T-cell (primary cell): ENCODE results near the gene C4orf51. TPM values are rescaled to one million over a fixed set of nuclear protein-coding genes. Genes with fewer than 3 reads are reported as not detected.

Experiments
- ATAC-seq, 4 experiments: fragments of 200-7000 bp in 3 of 4; fragments of 150-1000 bp in 1 of 4; cut with Tn5 transposase; replicated peaks in 1 of 4; 1 replicate in 3 of 4; 2 replicates in 1 of 4; pipeline ENCODE4 v1.10.0; 2021; ENCODE audit warnings: moderate library complexity in 3 of 4, mild to moderate bottlenecking in 2 of 4, moderate number of reproducible peaks in 1 of 4
- CTCF ChIA-PET, 2 donors: fragments of 300-600 bp; sonication (Branson Sonifier 250); formaldehyde crosslinking; loops; one replicate each; lab custom pipeline; 2022; ENCODE audit warnings: antibody characterized with exemption in 2 of 2; lab: Charles Lee
- POLR2A ChIA-PET, 2 donors: fragments of 300-600 bp; sonication (Branson Sonifier 250); formaldehyde crosslinking; loops; one replicate each; lab custom pipeline; 2022; ENCODE audit warnings: antibody characterized with exemption in 2 of 2; lab: Charles Lee
- DNase-seq, 35 experiments: peaks; one replicate each; pipeline versions ENCODE4 v3.0.0 to v3.0.0-alpha.2; 2013 to 2023
- H3K27ac ChIP-seq: one replicate; pipeline ENCODE4 v1.5.1; 2013; ENCODE audit warnings: low read length
- H3K27me3 ChIP-seq, 2 experiments: replicated peaks in 1 of 2; 1 replicate in 1 of 2; 2 replicates in 1 of 2; pipeline versions ENCODE4 v1.6.1 to v1.7.0; 2013; ENCODE audit warnings: low read length in 1 of 2, mixed read lengths in 1 of 2; ENCODE audit not compliant: control insufficient read depth in 2 of 2, insufficient read depth in 2 of 2; ENCODE audit errors: extremely low read depth in 1 of 2
- H3K36me3 ChIP-seq, 2 donors: 1 replicate in 1 of 2; 2 replicates in 1 of 2; pipeline versions ENCODE4 v1.6.1 to v1.7.0; 2013; ENCODE audit warnings: low read length in 1 of 2; ENCODE audit not compliant: control insufficient read depth in 2 of 2, insufficient read depth in 1 of 2; ENCODE audit errors: extremely low read depth in 1 of 2
- H3K4me1 ChIP-seq, 2 experiments: 1 replicate in 1 of 2; 2 replicates in 1 of 2; pipeline versions ENCODE4 v1.6.1 to v1.7.0; 2013; ENCODE audit warnings: low read length in 2 of 2, mixed read lengths in 1 of 2; ENCODE audit not compliant: insufficient read depth in 2 of 2, control insufficient read depth in 1 of 2; ENCODE audit errors: extremely low read depth in 1 of 2
- H3K4me3 ChIP-seq, 2 donors: 1 replicate in 1 of 2; 2 replicates in 1 of 2; pipeline versions ENCODE4 v1.5.1 to v1.7.0; 2013; ENCODE audit warnings: mild to moderate bottlenecking in 2 of 2, low read length in 1 of 2, moderate library complexity in 1 of 2; ENCODE audit not compliant: control insufficient read depth in 1 of 2; ENCODE audit errors: extremely low read depth in 1 of 2
- H3K9me3 ChIP-seq: 2 replicates; pipeline ENCODE4 v1.7.0; 2013
- H3K27ac Mint-ChIP-seq, 2 donors: one replicate each; pipeline ENCODE4 v1.8.0; 2020 to 2021; ENCODE audit warnings: mild to moderate bottlenecking in 2 of 2, mixed read lengths in 2 of 2
- H3K27me3 Mint-ChIP-seq, 2 donors: one replicate each; pipeline ENCODE4 v1.8.0; 2021 to 2022; ENCODE audit warnings: mixed read lengths in 2 of 2
- H3K36me3 Mint-ChIP-seq: one replicate; pipeline ENCODE4 v1.8.0; 2021; ENCODE audit warnings: mixed read lengths
- H3K4me1 Mint-ChIP-seq, 3 donors: one replicate each; pipeline ENCODE4 v1.8.0; 2020 to 2022; ENCODE audit warnings: mixed read lengths in 3 of 3, mild to moderate bottlenecking in 1 of 3
- H3K4me3 Mint-ChIP-seq, 3 donors: one replicate each; pipeline ENCODE4 v1.8.0; 2020 to 2022; ENCODE audit warnings: mild to moderate bottlenecking in 3 of 3, mixed read lengths in 3 of 3, moderate library complexity in 3 of 3
- H3K9me3 Mint-ChIP-seq, 3 donors: one replicate each; pipeline ENCODE4 v1.8.0; 2020 to 2022; ENCODE audit warnings: mixed read lengths in 3 of 3
- WGBS: methylation state at CpG from one replicate; pipeline ENCODE4 v1.1.5; 2013; ENCODE audit warnings: missing lambda C conversion rate; ENCODE audit not compliant: insufficient coverage; 5-methylcytosine and 5-hydroxymethylcytosine counted together
- total RNA-seq, 35 experiments: library from RNA in 6 of 35; stranded (reverse) in 6 of 35; fragments of 120-200 nt in 1 of 35; gene quantifications; one replicate each; pipeline versions ENCODE4 v1.2.1 to v1.2.4 and lab custom pipeline; 2013 to 2026

C4orf51 gene
- total RNA-seq, 5 donors from 2014 or later (not counting 1 experiment from before 2014, with no cell fraction given): not detected

DNA sequence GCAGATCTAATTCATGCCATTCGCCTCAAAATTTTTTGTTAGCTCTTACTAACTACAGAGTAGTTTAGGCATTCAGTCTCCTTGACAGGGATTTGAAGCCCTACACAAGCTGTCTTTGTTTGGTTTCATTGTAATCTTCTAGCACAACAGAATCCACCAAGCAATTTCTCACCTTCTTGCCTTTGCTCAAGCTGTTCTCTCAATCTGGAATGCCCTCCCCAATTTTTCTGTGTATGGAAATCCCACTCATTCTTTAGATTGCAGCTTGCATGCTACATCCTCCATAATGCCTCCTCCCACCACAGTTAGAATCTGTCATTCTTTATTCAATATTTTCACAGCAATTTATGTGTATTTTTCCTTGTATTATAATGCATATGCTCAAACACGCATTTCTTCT, 63.7 kb downstream of the C4orf51 start:
- Mint-ChIP-seq H3K36me3 (no peaks in the 10 kb centered on the region), H3K27me3 (peaks cover 8 to 21% of the 10 kb centered on the region in 2 donors), H3K27ac (no peak overlapping the region), H3K9me3 (peaks cover 0 to 2% (median 0%) of the 10 kb centered on the region in 3 donors), H3K4me3 (no peak overlapping the region), H3K4me1 (no peaks in the 10 kb centered on the region)
- H3K9me3 ChIP-seq: no peaks in the 10 kb centered on the region
- H3K27ac ChIP-seq: no peak overlapping the region
- no peaks in the 10 kb centered on the region for H3K4me1 ChIP-seq
- ChIA-PET CTCF (interaction anchor here in 1 of 2 donors (0.6 to 0.9 kb wide), 2 partner anchors 10 to 171 kb away, joined by 3 to 4 read pairs; no protein-coding TSS in a partner anchor), POLR2A (no interaction called here)
- WGBS: 100% methylated on average over 1 of the region's 2 CpGs
- no peak overlapping the region for H3K4me3 ChIP-seq
- ATAC-seq: no peak
- H3K27me3 ChIP-seq: peaks cover 0 to 7% of the 10 kb centered on the region in 2 experiments
- no peak for DNase-seq
- H3K36me3 ChIP-seq: no peaks in the 10 kb centered on the region

DNA sequence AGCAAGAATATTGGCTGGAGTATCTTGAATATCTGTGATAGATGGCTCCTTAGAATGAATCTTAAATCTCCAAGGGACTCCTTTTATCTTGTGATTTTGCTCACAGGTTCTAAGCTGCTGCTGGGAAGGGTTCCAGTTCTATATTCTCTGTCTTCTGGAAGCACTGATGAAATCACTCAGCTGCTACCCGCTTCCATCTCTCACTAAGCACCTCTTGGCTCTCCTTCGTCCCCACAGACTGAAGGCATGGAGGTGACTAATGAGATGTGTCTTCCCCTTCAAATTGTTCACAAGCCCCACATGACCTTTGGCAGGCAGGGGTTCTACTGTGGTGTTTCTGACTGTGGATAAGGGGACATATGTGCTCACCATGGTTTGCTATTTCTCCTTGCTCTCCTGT, 75.9 kb downstream of the C4orf51 start:
- H3K27ac ChIP-seq: no peak overlapping the region
- H3K27me3 ChIP-seq: peaks cover 0 to 13% of the 10 kb centered on the region in 2 experiments
- no CpG with 5 or more reads among the region's 2 CpGs for WGBS
- DNase-seq: no peak
- ChIA-PET POLR2A (no interaction called here), CTCF (no interaction called here)
- no peak overlapping the region for H3K4me3 Mint-ChIP-seq
- H3K4me3 ChIP-seq: no peak overlapping the region
- H3K4me1 Mint-ChIP-seq: no peaks in the 10 kb centered on the region
- H3K36me3 ChIP-seq: peaks cover 2 to 8% of the 10 kb centered on the region in 2 donors
- peaks cover 18% of the 10 kb centered on the region for H3K36me3 Mint-ChIP-seq
- H3K27me3 Mint-ChIP-seq: peaks cover 7 to 17% of the 10 kb centered on the region in 2 donors
- no peaks in the 10 kb centered on the region for H3K9me3 ChIP-seq
- peaks cover 0 to 5% (median 5%) of the 10 kb centered on the region in 3 donors for H3K9me3 Mint-ChIP-seq
- ATAC-seq: no peak
- H3K27ac Mint-ChIP-seq: no peak overlapping the region
- H3K4me1 ChIP-seq: no peaks in the 10 kb centered on the region

GRCh38 chr4:145756244-145756643, 76.3 kb downstream of the C4orf51 start:
- Histone ChIP-seq H3K27me3 (peaks cover 0 to 13% of the 10 kb centered on the region in 2 experiments), H3K4me1 (no peaks in the 10 kb centered on the region), H3K4me3 (no peak overlapping the region), H3K9me3 (no peaks in the 10 kb centered on the region), H3K36me3 (peaks cover 2 to 12% of the 10 kb centered on the region in 2 donors), H3K27ac (no peak overlapping the region)
- no peak for DNase-seq
- no peaks in the 10 kb centered on the region for H3K4me1 Mint-ChIP-seq
- no peak overlapping the region for H3K4me3 Mint-ChIP-seq
- H3K36me3 Mint-ChIP-seq: peaks cover 21% of the 10 kb centered on the region
- no peak for ATAC-seq
- ChIA-PET CTCF (no interaction called here), POLR2A (no interaction called here)
- no CpG with 5 or more reads among the region's 1 CpG for WGBS
- H3K9me3 Mint-ChIP-seq: peaks cover 0 to 2% (median under 1%) of the 10 kb centered on the region in 3 donors
- no peak overlapping the region for H3K27ac Mint-ChIP-seq
- peaks cover 3 to 13% of the 10 kb centered on the region in 2 donors for H3K27me3 Mint-ChIP-seq

GRCh38 chr4:145757188-145757587, 77.2 kb downstream of the C4orf51 start:
- H3K27me3 Mint-ChIP-seq: peaks cover 0 to 3% of the 10 kb centered on the region in 2 donors
- H3K9me3 ChIP-seq: no peaks in the 10 kb centered on the region
- H3K4me1 Mint-ChIP-seq: no peaks in the 10 kb centered on the region
- ATAC-seq: no peak
- no CpG with 5 or more reads among the region's 1 CpG for whole genome bisulfite sequencing
- H3K36me3 Mint-ChIP-seq: peaks cover 28% of the 10 kb centered on the region
- no peak overlapping the region for H3K27ac ChIP-seq
- CTCF ChIA-PET: no interaction called here
- DNase-seq: no peak
- no peak overlapping the region for H3K4me3 Mint-ChIP-seq
- no peaks in the 10 kb centered on the region for H3K9me3 Mint-ChIP-seq
- H3K4me3 ChIP-seq: no peak overlapping the region
- POLR2A ChIA-PET: no interaction called here
- H3K36me3 ChIP-seq: peaks cover 2 to 18% of the 10 kb centered on the region in 2 donors
- no peaks in the 10 kb centered on the region for H3K4me1 ChIP-seq
- no peak overlapping the region for H3K27ac Mint-ChIP-seq
- peaks cover 0 to 6% of the 10 kb centered on the region in 2 experiments for H3K27me3 ChIP-seq

- H3K27ac Mint-ChIP-seq: no peak overlapping the region
- POLR2A ChIA-PET: no interaction called here
- no peak for ATAC-seq
- Histone ChIP-seq H3K4me3 (no peak overlapping the region), H3K9me3 (no peaks in the 10 kb centered on the region), H3K27me3 (no peaks in the 10 kb centered on the region), H3K4me1 (no peaks in the 10 kb centered on the region), H3K36me3 (peaks cover 7 to 47% of the 10 kb centered on the region in 2 donors), H3K27ac (no peak overlapping the region)
- CTCF ChIA-PET: interaction anchor here in 1 of 2 donors (0.7 kb wide), 1 partner anchor 24 kb away, joined by 3 read pairs; no protein-coding TSS in a partner anchor
- no peaks in the 10 kb centered on the region for H3K27me3 Mint-ChIP-seq
- H3K9me3 Mint-ChIP-seq: no peaks in the 10 kb centered on the region
- no peak overlapping the region for H3K4me3 Mint-ChIP-seq
- peaks cover 55% of the 10 kb centered on the region for H3K36me3 Mint-ChIP-seq
- WGBS: 57% methylated on average over 3 of the region's 8 CpGs
- no peak for DNase-seq
- no peaks in the 10 kb centered on the region for H3K4me1 Mint-ChIP-seq
These were observed 80.2 kb downstream of the C4orf51 start for GRCh38 chr4:145760176-145760575.

GRCh38 chr4:145760961-145761929, 81.3 kb downstream of the C4orf51 start:
- DNase-seq (no peak), ATAC-seq (no peak)
- H3K36me3 ChIP-seq: peaks cover 8 to 57% of the 10 kb centered on the region in 2 donors
- Mint-ChIP-seq H3K27ac (no peak overlapping the region), H3K27me3 (no peaks in the 10 kb centered on the region), H3K4me1 (no peaks in the 10 kb centered on the region), H3K36me3 (peaks cover 65% of the 10 kb centered on the region), H3K4me3 (no peak overlapping the region), H3K9me3 (no peaks in the 10 kb centered on the region)
- H3K9me3 ChIP-seq: no peaks in the 10 kb centered on the region
- no peaks in the 10 kb centered on the region for H3K27me3 ChIP-seq
- POLR2A ChIA-PET: no interaction called here
- no peak overlapping the region for H3K4me3 ChIP-seq
- 98% methylated on average over 39 of the region's 49 CpGs for WGBS
- H3K4me1 ChIP-seq: no peaks in the 10 kb centered on the region
- CTCF ChIA-PET: no interaction called here
- H3K27ac ChIP-seq: no peak overlapping the region
